ENCODE measurements around the gene CACNA1I. TPM values are rescaled to one million over a fixed set of nuclear protein-coding genes. Genes with fewer than 3 reads are reported as not detected.

CACNA1I gene
- total RNA-seq, 2 experiments from 2014 or later: 29.2 to 30.1 TPM

- H3K9me3 ChIP-seq (ENCODE audit: control insufficient read depth in 1 of 2, insufficient read depth in 1 of 2, low read length in 2 of 2): no peaks in the 10 kb centered on the region
- no peaks in the 10 kb centered on the region for H3K4me1 ChIP-seq (ENCODE audit: insufficient read depth, low read length)
- no peaks in the 10 kb centered on the region for H3K4me1 Mint-ChIP-seq (ENCODE audit: low read depth)
- H3K27ac ChIP-seq (ENCODE audit: low read depth in 1 of 2, low read length in 2 of 2): no peak overlapping the region
- intact Hi-C loops (cut with DNase I, micrococcal nuclease): no loop called here
- no peak overlapping the region for H3K27ac Mint-ChIP-seq
- ATAC-seq (ENCODE audit: poor library complexity): no peak
- ChIA-PET POLR2A (no interaction called here), CTCF (no interaction called here)
- TF ChIP-seq CTCF (IDR thresholded peaks at IDR 0.05): no peak
- peak in 1 of 14 experiments; percentile 15 for DNase-seq
- no peak overlapping the region for H3K4me3 Mint-ChIP-seq
- H3K27me3 ChIP-seq (ENCODE audit: control insufficient read depth in 1 of 2, insufficient read depth in 2 of 2, low read length in 2 of 2): no peaks in the 10 kb centered on the region
- no peaks in the 10 kb centered on the region for H3K27me3 Mint-ChIP-seq
- no peak overlapping the region for H3K4me3 ChIP-seq (ENCODE audit: low read length)
- H3K36me3 ChIP-seq (ENCODE audit: insufficient read depth, low read length): no peaks in the 10 kb centered on the region
- H3K36me3 Mint-ChIP-seq (ENCODE audit: low read depth): no peaks in the 10 kb centered on the region
- H3K9me3 Mint-ChIP-seq: no peaks in the 10 kb centered on the region
Observed at GRCh38 chr22:39723463-39723862, 152.9 kb downstream of the CACNA1I start.

DNA sequence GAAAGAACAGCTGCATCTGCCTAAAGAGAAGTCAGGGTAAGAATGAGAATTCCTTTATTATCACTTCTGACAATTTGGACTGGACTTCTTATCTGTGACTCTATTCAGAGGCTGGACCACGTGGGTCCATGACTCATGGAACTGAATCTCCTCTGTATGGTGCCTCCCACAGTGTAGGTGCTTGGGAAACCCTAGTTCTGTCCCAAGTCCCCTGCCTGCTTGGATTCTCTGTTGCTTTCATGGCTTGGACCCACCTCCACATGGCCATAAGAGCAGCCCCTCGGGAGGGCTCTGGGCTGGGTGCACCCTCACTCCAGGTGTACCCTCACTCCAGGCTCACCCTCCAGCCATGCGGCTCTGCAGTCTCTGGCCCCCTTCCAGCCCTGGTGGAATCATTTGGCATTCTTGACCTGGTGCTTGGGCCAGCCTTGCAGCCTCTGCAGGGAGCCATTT, 153.4 kb downstream of the CACNA1I start:
- no peak overlapping the region for H3K27ac ChIP-seq (ENCODE audit: low read depth in 1 of 2, low read length in 2 of 2)
- POLR2A ChIA-PET: no interaction called here
- Mint-ChIP-seq H3K4me1 (ENCODE audit: low read depth) (no peaks in the 10 kb centered on the region), H3K27me3 (no peaks in the 10 kb centered on the region), H3K27ac (no peak overlapping the region), H3K9me3 (no peaks in the 10 kb centered on the region), H3K4me3 (no peak overlapping the region), H3K36me3 (ENCODE audit: low read depth) (no peaks in the 10 kb centered on the region)
- H3K4me1 ChIP-seq (ENCODE audit: insufficient read depth, low read length): no peaks in the 10 kb centered on the region
- DNase-seq: peak in 1 of 14 experiments; percentile 21
- ATAC-seq (ENCODE audit: poor library complexity): no peak
- H3K36me3 ChIP-seq (ENCODE audit: insufficient read depth, low read length): no peaks in the 10 kb centered on the region
- no peak overlapping the region for H3K4me3 ChIP-seq (ENCODE audit: low read length)
- H3K9me3 ChIP-seq (ENCODE audit: control insufficient read depth in 1 of 2, insufficient read depth in 1 of 2, low read length in 2 of 2): no peaks in the 10 kb centered on the region
- no peaks in the 10 kb centered on the region for H3K27me3 ChIP-seq (ENCODE audit: control insufficient read depth in 1 of 2, insufficient read depth in 2 of 2, low read length in 2 of 2)
- CTCF ChIA-PET: no interaction called here
- TF ChIP-seq CTCF (IDR thresholded peaks at IDR 0.05): no peak
- intact Hi-C loops (cut with DNase I, micrococcal nuclease): no loop called here

GRCh38 chr22:39724390-39724789, 153.8 kb downstream of the CACNA1I start:
- Histone ChIP-seq H3K36me3 (ENCODE audit: insufficient read depth, low read length) (no peaks in the 10 kb centered on the region), H3K27ac (ENCODE audit: low read depth in 1 of 2, low read length in 2 of 2) (no peak overlapping the region), H3K4me1 (ENCODE audit: insufficient read depth, low read length) (no peaks in the 10 kb centered on the region), H3K27me3 (ENCODE audit: control insufficient read depth in 1 of 2, insufficient read depth in 2 of 2, low read length in 2 of 2) (no peaks in the 10 kb centered on the region), H3K4me3 (ENCODE audit: low read length) (no peak overlapping the region), H3K9me3 (ENCODE audit: control insufficient read depth in 1 of 2, insufficient read depth in 1 of 2, low read length in 2 of 2) (no peaks in the 10 kb centered on the region)
- H3K9me3 Mint-ChIP-seq: no peaks in the 10 kb centered on the region
- DNase-seq (no peak), ATAC-seq (ENCODE audit: poor library complexity) (no peak)
- ChIA-PET POLR2A (no interaction called here), CTCF (no interaction called here)
- no peaks in the 10 kb centered on the region for H3K36me3 Mint-ChIP-seq (ENCODE audit: low read depth)
- H3K4me1 Mint-ChIP-seq (ENCODE audit: low read depth): no peaks in the 10 kb centered on the region
- TF ChIP-seq CTCF (IDR thresholded peaks at IDR 0.05): no peak
- intact Hi-C loops (cut with DNase I, micrococcal nuclease): no loop called here
- H3K27me3 Mint-ChIP-seq: no peaks in the 10 kb centered on the region
- no peak overlapping the region for H3K4me3 Mint-ChIP-seq
- no peak overlapping the region for H3K27ac Mint-ChIP-seq
